Measurements from ENCODE around the gene ACAP1. TPM values are rescaled to one million over a fixed set of nuclear protein-coding genes. Genes with fewer than 3 reads are reported as not detected.

The ACAP1 gene
- total and polyA plus RNA-seq, 8 donors = 1.6 to 5.6 (median 3.1) TPM

DNA sequence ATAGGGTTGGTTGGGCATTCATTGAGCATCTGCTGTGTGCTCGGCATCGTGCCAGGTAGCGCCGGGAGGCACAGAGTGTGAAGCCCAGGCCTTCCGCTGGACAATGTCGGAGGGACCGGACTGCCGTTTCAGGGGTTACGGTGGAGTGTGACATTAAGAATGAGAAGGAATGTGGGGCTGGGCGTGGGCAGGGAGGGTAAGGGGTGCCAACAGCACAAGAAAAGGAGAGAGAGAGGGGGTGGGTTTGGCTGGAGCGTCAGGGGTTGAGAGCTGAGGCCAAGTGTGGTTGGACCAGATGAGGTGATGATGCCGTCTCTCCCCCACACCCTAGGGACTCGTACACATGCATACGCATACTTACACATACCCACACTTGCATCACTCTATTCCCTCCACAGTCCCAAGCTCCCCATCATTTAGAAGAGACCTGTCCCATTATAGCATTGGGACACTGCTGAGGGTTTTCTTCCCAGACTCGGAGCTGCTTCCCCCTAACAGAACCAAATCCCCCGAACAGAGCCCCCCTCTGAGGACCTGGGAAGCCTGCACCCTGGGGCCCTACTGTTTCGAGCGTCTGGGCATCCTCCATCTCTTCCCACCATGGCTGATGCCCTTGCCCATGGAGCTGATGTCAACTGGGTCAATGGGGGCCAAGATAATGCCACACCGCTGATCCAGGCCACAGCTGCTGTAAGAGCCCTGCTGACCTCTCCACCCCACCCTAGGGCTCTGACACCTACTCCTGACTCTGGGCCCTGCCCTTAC, 12.3 kb downstream of the ACAP1 start:
- no peaks in the 10 kb centered on the region for H3K36me3 ChIP-seq
- FAIRE-seq (no peak), ATAC-seq (no peak), DNase-seq (peak in 3 of 6 donors; percentile 43 to 83 (median 63))
- peaks cover 7 to 21% (median 8%) of the 10 kb centered on the region in 3 donors for H3K4me1 ChIP-seq
- H3K27ac ChIP-seq = no peak overlapping the region
- TF ChIP-seq, protein P1, sequence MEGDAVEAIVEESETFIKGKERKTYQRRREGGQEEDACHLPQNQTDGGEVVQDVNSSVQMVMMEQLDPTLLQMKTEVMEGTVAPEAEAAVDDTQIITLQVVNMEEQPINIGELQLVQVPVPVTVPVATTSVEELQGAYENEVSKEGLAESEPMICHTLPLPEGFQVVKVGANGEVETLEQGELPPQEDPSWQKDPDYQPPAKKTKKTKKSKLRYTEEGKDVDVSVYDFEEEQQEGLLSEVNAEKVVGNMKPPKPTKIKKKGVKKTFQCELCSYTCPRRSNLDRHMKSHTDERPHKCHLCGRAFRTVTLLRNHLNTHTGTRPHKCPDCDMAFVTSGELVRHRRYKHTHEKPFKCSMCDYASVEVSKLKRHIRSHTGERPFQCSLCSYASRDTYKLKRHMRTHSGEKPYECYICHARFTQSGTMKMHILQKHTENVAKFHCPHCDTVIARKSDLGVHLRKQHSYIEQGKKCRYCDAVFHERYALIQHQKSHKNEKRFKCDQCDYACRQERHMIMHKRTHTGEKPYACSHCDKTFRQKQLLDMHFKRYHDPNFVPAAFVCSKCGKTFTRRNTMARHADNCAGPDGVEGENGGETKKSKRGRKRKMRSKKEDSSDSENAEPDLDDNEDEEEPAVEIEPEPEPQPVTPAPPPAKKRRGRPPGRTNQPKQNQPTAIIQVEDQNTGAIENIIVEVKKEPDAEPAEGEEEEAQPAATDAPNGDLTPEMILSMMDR (IDR thresholded peaks at IDR 0.05) = no peak
- no peaks in the 10 kb centered on the region for H3K27me3 ChIP-seq
- 54 to 55% methylated on average over 19 of the region's 19 CpGs for WGBS, 2 donors
- H3K9me3 ChIP-seq = no peaks in the 10 kb centered on the region
- intact Hi-C loops (cut with DNase I) = loop anchor here in 1 of 3 donors (5.0 kb wide), 1 partner anchor 71 kb away; no protein-coding TSS in a partner anchor
- no peak overlapping the region for H3K4me3 ChIP-seq

DNA sequence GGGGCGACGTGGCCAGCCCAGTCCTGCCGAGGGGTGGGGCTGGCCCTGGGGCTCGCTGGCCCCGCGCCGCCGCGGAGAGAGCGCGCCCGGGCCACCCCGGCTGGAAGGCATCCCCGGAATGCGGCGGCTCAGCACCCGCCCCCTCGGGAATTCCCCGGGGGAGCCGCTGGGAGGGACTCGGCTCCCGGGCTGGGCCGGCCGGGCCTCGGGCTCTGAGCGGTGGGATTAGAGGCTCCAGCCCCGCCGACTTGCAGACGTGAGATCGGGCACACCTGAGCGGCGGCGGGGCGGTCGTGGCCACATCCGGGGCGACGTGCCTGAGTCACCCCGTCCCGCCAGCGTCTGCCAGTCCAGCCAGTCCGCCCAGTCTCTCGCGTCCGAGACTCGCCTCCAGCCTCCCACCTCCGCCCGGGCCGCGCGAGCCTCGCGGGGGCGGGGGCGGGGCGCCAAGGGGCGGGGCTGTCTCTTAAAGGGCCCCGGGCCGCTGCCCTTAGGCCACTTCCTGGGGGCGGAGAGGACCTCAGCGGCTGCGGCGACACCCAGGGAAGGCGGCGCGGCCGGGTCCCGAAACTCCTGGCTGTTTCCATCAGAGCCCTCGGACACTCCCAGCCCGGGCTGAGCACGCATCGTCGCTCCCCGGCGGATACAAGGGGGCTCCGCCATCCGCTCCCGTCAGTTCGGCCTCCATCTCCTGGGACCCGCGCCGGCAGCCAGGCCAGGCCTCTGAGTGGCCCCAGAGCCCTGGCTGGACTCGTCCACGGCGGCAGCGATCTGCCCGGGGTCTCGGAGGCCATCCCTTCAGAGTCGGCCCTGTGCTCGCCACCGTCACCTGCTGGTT, 15.6 kb downstream of the ACAP1 start, which contains the start of gene KCTD11:
KCTD11 (plus strand) TSS at position 498 of the 838 bp plus-strand sequence.
- H3K4me3 ChIP-seq = peak within 1 kb of the TSS; percentile 82 to 94 (median 88)
- intact Hi-C loops (cut with DNase I) = loop anchor here in 2 of 3 donors (10.0 kb wide), 3 partner anchors 83 to 233 kb away; partner anchors contain the start of genes FGF11 (in 2 of the 2), TMEM102 (in 2 of the 2), MPDU1 (in 1 of the 2) and TNFSF13 (in 1 of the 2)
- H3K36me3 ChIP-seq = no peaks in the 10 kb centered on the region
- peaks cover 7 to 21% (median 8%) of the 10 kb centered on the region in 3 donors for H3K4me1 ChIP-seq
- no peaks in the 10 kb centered on the region for H3K27me3 ChIP-seq
- DNase-seq (peak; percentile 91 to 97 (median 94)), ATAC-seq (peak; percentile 79 to 84 (median 80)), FAIRE-seq (no peak)
- no peaks in the 10 kb centered on the region for H3K9me3 ChIP-seq
- H3K27ac ChIP-seq = peak within 1 kb of the TSS; percentile 95 to 99 (median 98)
- TF ChIP-seq, protein P1 (IDR thresholded peaks at IDR 0.05) = no peak
- WGBS, 2 donors = 0% methylated on average over 37 to 91 of the region's 91 CpGs

DNA sequence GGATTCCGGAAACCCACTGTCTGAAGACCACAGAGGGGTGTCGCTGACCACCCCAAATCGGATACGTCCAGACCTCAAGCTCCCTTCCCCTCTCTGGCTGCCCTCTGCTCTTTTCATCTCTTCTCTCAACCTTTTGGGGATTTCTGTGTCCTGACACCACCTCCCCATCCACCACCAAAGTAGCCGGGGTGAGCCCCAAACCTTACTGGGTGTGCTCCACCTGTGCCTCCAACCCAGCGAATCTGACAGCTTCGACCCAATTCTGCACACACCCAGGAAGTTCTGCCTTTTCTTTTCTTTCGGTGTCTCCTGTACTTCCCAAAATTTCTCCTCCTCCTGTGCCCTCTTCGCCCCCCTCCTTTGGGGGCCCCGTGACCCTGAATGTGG, 16.2 kb downstream of the ACAP1 start:
- Histone ChIP-seq H3K4me3 (peak overlapping the region; percentile 82 to 94 (median 88)), H3K27me3 (no peaks in the 10 kb centered on the region), H3K4me1 (peaks cover 7 to 21% (median 8%) of the 10 kb centered on the region in 3 donors), H3K9me3 (no peaks in the 10 kb centered on the region), H3K36me3 (no peaks in the 10 kb centered on the region), H3K27ac (peak overlapping the region; percentile 95 to 99 (median 98))
- TF ChIP-seq, protein P1 (IDR thresholded peaks at IDR 0.05) = peak in 3 of 4 donors; percentile 11 to 39 (median 27)
- WGBS, 2 donors = 17% methylated on average over 10 of the region's 10 CpGs
- no peak for DNase-seq
- no peak for FAIRE-seq
- intact Hi-C loops (cut with DNase I) = loop anchor here in 2 of 3 donors (10.0 kb wide), 3 partner anchors 82 to 232 kb away; partner anchors contain the start of genes FGF11 (in 2 of the 2), TMEM102 (in 2 of the 2), MPDU1 (in 1 of the 2) and TNFSF13 (in 1 of the 2)
- ATAC-seq = no peak

DNA sequence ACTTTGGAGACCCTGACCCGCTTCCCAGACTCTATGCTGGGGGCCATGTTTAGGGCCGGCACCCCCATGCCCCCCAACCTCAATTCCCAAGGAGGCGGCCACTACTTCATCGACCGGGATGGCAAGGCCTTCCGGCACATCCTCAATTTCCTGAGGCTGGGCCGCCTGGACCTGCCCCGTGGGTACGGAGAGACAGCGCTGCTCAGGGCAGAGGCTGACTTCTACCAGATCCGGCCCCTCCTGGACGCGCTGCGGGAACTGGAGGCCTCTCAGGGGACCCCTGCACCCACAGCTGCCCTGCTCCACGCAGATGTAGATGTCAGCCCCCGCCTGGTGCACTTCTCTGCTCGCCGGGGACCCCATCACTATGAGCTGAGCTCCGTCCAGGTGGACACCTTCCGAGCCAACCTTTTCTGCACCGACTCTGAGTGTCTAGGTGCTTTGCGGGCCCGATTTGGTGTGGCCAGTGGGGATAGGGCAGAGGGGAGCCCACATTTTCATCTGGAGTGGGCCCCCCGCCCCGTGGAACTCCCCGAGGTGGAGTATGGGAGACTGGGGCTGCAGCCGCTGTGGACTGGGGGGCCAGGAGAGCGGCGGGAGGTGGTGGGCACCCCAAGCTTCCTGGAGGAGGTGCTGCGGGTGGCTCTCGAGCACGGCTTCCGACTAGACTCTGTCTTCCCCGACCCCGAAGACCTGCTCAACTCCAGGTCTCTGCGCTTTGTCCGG, 16.7 kb downstream of the ACAP1 start:
- no peaks in the 10 kb centered on the region for H3K9me3 ChIP-seq
- DNase-seq = peak in 3 of 6 donors; percentile 22 to 57 (median 40)
- WGBS, 2 donors = 80 to 84% methylated on average over 37 of the region's 37 CpGs
- no peak overlapping the region for H3K27ac ChIP-seq
- H3K4me1 ChIP-seq = peaks cover 7 to 21% (median 8%) of the 10 kb centered on the region in 3 donors
- H3K4me3 ChIP-seq = peak overlapping the region; percentile 82 to 94 (median 88)
- H3K27me3 ChIP-seq = no peaks in the 10 kb centered on the region
- intact Hi-C loops (cut with DNase I) = loop anchor here in 2 of 3 donors (10.0 kb wide), 3 partner anchors 82 to 232 kb away; partner anchors contain the start of genes FGF11 (in 2 of the 2), TMEM102 (in 2 of the 2), MPDU1 (in 1 of the 2) and TNFSF13 (in 1 of the 2)
- no peak for FAIRE-seq
- TF ChIP-seq, protein P1 (IDR thresholded peaks at IDR 0.05) = no peak
- ATAC-seq = no peak
- no peaks in the 10 kb centered on the region for H3K36me3 ChIP-seq
